Testis (tissue), 3 donors: ENCODE measurements around the gene CAMTA1. TPM values are rescaled to one million over a fixed set of nuclear protein-coding genes. Genes with fewer than 3 reads are reported as not detected.

Experiments used
- DNase-seq: peaks from one replicate; pipeline ENCODE4 v3.0.0-alpha.2; 2019
- H3K27ac ChIP-seq, 2 donors: fragments of 200-600 bp; sonication (generic); one replicate each; pipeline ENCODE4 v1.5.1; 2019
- H3K27me3 ChIP-seq: fragments of 200-600 bp; sonication (generic); one replicate; pipeline ENCODE4 v1.5.1; 2019
- H3K36me3 ChIP-seq: fragments of 200-600 bp; sonication (generic); one replicate; pipeline ENCODE4 v1.5.1; 2017; ENCODE audit warnings: low read depth; ENCODE audit errors: missing control alignments
- H3K4me1 ChIP-seq: fragments of 200-600 bp; sonication (generic); one replicate; pipeline ENCODE4 v1.5.1; 2019
- H3K4me3 ChIP-seq, 2 donors: fragments of 200-600 bp; sonication (generic); one replicate each; pipeline ENCODE4 v1.5.1; 2017 to 2019
- H3K9me3 ChIP-seq: fragments of 200-600 bp; sonication (generic); one replicate; pipeline ENCODE4 v1.5.1; 2017
- POLR2A ChIP-seq: fragments of 450-650 bp; IDR thresholded peaks from one replicate; pipeline ENCODE4 v1.6.1; 2017; ENCODE audit warnings: antibody characterized with exemption, mild to moderate bottlenecking, moderate library complexity
- WGBS, 2 donors: methylation state at CpG; one replicate each; pipeline ENCODE4 v1.1.5; 2018; 5-methylcytosine and 5-hydroxymethylcytosine counted together
- intact Hi-C: fragments of 100-400 bp; cut with DNase I; formaldehyde crosslinking; loops from one replicate; pipeline ENCODE4 v1.15.1; 2023; ENCODE audit warnings: low total_unique reads
- polyA plus RNA-seq: library from polyadenylated mRNA; stranded (reverse); fragments of 350-450 nt; fragmentation: Illumina TruSeq; extraction: RNeasy Lipid Tissue Mini Kit (QIAGEN cat#74804); gene quantifications from one replicate; pipeline ENCODE4 v1.2.3, GENCODE V29; 2014; ENCODE audit warnings: low read depth, low replicate concordance; ENCODE audit not compliant: insufficient read depth
- total RNA-seq, 2 donors: library from RNA; depleted of rRNA; stranded (reverse); fragments of >200 nt; gene quantifications; one replicate each; pipeline ENCODE4 v1.2.3, GENCODE V29; 2016
- TF ChIP-seq, protein P1 (sequence below), 3 experiments: fragments of 450-650 bp in 2 of 3; fragments of 200-600 bp in 1 of 3; sonication (generic) in 1 of 3; IDR thresholded peaks; one replicate each; pipeline ENCODE4 v1.5.1; 2016 to 2019; ENCODE audit warnings: antibody characterized with exemption in 3 of 3, mild to moderate bottlenecking in 2 of 3, moderate library complexity in 1 of 3

The CAMTA1 gene
- total and polyA plus RNA-seq, 3 donors from 2014 or later, result 116 to 158 (median 119) TPM

DNA sequence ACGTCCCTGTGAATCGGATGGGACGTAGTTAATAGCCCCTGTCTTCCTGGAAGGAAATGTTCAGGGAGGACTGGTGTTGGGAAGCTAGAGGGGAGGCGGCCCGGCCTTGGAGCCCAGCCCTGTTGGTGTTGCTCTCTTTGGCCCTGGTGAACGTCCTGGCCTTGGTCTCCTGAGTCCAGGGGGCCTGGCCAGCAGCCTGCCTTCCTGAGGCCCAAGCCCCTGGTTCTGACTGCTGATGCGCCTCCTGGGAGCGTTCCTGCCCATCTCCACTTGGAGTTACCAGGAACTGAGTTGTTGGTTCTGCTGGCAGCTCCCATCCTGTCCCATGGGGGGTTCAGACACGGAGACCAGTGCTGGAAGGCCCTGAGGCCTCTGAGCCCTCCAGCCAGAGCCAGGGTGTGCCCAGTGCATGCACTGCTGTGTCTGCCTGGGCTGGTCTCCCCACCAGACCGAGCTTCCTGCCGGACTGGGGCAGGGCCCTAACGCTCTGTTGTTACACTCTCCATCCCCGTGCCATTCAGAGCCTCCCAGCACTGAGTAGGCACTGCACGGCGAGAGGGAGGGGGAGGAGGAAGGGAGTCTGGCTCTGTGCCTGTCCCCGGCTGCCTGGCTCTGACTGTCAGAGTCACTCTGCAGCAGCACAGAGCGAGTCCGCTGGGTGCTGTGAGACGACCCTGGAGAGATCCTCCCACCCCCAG, 603.4 kb downstream of the CAMTA1 start:
- H3K36me3 ChIP-seq, result no peaks in the 10 kb centered on the region
- no peaks in the 10 kb centered on the region for H3K27me3 ChIP-seq
- 29 to 66% methylated on average over 12 to 19 of the region's 19 CpGs for WGBS, 2 donors
- TF ChIP-seq, protein P1, sequence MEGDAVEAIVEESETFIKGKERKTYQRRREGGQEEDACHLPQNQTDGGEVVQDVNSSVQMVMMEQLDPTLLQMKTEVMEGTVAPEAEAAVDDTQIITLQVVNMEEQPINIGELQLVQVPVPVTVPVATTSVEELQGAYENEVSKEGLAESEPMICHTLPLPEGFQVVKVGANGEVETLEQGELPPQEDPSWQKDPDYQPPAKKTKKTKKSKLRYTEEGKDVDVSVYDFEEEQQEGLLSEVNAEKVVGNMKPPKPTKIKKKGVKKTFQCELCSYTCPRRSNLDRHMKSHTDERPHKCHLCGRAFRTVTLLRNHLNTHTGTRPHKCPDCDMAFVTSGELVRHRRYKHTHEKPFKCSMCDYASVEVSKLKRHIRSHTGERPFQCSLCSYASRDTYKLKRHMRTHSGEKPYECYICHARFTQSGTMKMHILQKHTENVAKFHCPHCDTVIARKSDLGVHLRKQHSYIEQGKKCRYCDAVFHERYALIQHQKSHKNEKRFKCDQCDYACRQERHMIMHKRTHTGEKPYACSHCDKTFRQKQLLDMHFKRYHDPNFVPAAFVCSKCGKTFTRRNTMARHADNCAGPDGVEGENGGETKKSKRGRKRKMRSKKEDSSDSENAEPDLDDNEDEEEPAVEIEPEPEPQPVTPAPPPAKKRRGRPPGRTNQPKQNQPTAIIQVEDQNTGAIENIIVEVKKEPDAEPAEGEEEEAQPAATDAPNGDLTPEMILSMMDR (IDR thresholded peaks at IDR 0.05), result no peak
- TF ChIP-seq POLR2A, result no peak
- peaks cover 43% of the 10 kb centered on the region for H3K4me1 ChIP-seq
- no peak overlapping the region for H3K4me3 ChIP-seq
- intact Hi-C loops, result no loop called here
- peak overlapping the region; percentile 18 to 72 for H3K27ac ChIP-seq
- H3K9me3 ChIP-seq, result no peaks in the 10 kb centered on the region
- DNase-seq, result peak; percentile 69

DNA sequence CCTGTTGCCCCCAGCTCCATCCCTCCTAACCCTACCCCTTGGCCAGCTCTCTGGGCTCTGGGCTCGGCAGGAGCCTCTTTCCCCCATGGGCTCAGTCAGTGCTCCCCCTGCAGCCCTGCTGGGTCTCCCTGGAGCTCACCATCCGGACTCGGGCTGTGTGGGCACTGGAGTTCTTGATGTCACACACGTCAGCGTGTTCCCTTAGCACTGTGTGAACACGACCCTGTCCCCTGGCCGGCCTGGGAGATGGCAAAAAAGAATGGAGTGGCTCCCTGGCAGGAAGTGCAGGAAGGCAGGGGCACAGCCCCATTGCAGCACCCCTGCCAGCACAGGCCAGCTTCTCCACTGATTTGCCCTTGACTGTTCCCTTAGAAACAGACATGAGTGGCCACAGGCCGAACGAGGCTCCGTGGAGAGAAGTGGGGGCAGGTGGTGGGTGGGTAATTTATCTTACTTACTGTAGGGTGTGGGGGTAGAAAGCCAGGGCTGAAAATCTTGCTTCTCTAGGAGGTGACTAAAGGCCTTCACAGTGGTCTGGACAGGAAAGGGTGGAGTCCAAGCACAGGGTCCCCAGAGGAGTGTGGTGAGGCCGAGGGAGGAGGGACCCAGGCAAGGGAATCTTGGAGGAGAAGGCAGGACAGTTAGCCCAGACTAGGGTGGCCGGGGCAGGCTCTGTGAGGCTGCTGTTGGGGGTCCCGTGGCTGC, 604.1 kb downstream of the CAMTA1 start:
- Histone ChIP-seq H3K27ac (peak overlapping the region in 1 of 2 donors; percentile 18), H3K4me1 (peaks cover 43% of the 10 kb centered on the region), H3K36me3 (no peaks in the 10 kb centered on the region), H3K4me3 (no peak overlapping the region), H3K9me3 (no peaks in the 10 kb centered on the region), H3K27me3 (no peaks in the 10 kb centered on the region)
- peak; percentile 15 for DNase-seq
- TF ChIP-seq, protein P1 (IDR thresholded peaks at IDR 0.05), result no peak
- TF ChIP-seq POLR2A, result no peak
- WGBS, 2 donors, result 46 to 63% methylated on average over 9 to 13 of the region's 13 CpGs
- intact Hi-C loops, result no loop called here

DNA sequence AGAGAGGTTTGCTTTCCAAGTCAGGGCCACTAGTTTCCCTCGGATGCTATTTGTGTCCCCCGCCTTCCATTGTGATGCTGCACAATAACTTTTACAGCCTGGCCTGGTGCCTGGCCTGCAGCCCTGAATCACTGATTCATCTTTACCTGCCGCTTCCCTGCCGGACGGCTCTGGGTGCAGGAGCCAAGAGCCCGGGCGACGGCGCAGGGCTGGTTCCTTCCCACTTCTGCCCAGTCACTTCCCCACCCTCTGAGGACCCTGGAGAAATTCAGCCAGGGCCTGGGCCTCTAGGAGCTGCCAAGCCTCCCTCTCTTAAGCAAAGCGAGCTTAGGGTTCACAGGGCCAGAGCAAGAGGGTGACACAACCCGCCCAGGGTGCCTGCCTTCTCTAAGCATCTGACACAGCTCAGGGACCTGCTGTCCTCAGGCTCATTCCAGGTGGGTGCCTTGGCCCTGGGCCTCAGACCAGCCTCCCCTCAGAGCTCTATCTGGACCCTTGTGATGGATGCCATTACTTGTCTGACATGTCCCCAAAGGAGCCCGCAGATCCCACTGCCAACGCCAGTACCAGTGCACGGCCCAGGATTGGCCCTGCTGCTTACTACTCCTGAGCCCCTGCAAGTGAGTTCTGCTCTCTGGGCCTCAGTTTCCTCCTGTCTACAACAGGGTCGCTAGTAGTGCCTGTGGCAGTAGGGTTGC, 604.8 kb downstream of the CAMTA1 start:
- Histone ChIP-seq H3K27me3 (no peaks in the 10 kb centered on the region), H3K4me3 (no peak overlapping the region), H3K27ac (peak overlapping the region in 1 of 2 donors; percentile 18), H3K9me3 (no peaks in the 10 kb centered on the region), H3K4me1 (peaks cover 43% of the 10 kb centered on the region), H3K36me3 (no peaks in the 10 kb centered on the region)
- peak; percentile 15 for DNase-seq
- intact Hi-C loops, result no loop called here
- 65 to 91% methylated on average over 10 to 15 of the region's 15 CpGs for WGBS, 2 donors
- TF ChIP-seq, protein P1 (IDR thresholded peaks at IDR 0.05), result no peak
- no peak for TF ChIP-seq POLR2A

DNA sequence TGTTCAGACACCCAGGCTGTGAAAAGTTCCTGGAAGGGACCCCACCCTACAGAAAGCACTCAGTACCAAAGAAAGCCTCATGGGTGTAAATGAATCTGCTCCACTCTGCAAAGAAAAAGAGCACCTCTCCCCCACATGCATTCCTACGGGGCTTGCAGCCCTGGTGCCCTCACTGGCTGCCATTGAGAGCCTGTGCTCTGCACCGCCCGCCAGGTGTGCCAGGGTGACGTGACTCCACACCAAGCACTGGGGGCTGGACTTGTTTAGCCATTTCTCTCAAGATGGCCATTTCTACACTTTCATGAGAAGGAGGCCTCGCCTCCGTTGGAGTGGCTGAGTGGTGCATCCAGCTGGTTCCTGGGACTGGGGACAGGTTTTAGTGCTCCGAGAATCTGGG, 605.3 kb downstream of the CAMTA1 start:
- peak overlapping the region in 1 of 2 donors; percentile 18 for H3K27ac ChIP-seq
- 87 to 88% methylated on average over 3 to 7 of the region's 7 CpGs for WGBS, 2 donors
- no peak overlapping the region for H3K4me3 ChIP-seq
- H3K4me1 ChIP-seq, result peaks cover 43% of the 10 kb centered on the region
- intact Hi-C loops, result no loop called here
- no peak for TF ChIP-seq POLR2A
- TF ChIP-seq, protein P1 (IDR thresholded peaks at IDR 0.05), result no peak
- DNase-seq, result peak; percentile 10
- H3K27me3 ChIP-seq, result no peaks in the 10 kb centered on the region
- H3K9me3 ChIP-seq, result no peaks in the 10 kb centered on the region
- H3K36me3 ChIP-seq, result no peaks in the 10 kb centered on the region
